Measurements from ENCODE around the gene NPLOC4. TPM values are rescaled to one million over a fixed set of nuclear protein-coding genes. Genes with fewer than 3 reads are reported as not detected.
A peak's percentile ranks its signal among the peaks of the same experiment; 100 is the strongest.

Gene NPLOC4
- total and polyA plus RNA-seq, 2 of the 13 experiments (the other 11 are each of a cell fraction or from before 2014, with no cell fraction given) = 57.0 to 97.0 TPM

- TF ChIP-seq TIGD3 (CRISPR knock-in tag; IDR thresholded peaks at IDR 0.05; ENCODE audit: borderline replicate concordance) (no peak), HIVEP1 (CRISPR knock-in tag; IDR thresholded peaks at IDR 0.05) (peak; percentile 70), THRA (CRISPR knock-in tag; IDR thresholded peaks at IDR 0.05; ENCODE audit: borderline replicate concordance) (peak; percentile 81), ZNF362 (CRISPR knock-in tag; IDR thresholded peaks at IDR 0.05; ENCODE audit: borderline replicate concordance) (no peak), ATAD3A (CRISPR knock-in tag; IDR thresholded peaks at IDR 0.05) (no peak), ZBTB1 (CRISPR knock-in tag; IDR thresholded peaks at IDR 0.05; ENCODE audit: borderline replicate concordance) (no peak), KMT2A (CRISPR knock-in tag; IDR thresholded peaks at IDR 0.05) (peak; percentile 99), MIER3 (CRISPR knock-in tag; IDR thresholded peaks at IDR 0.05; ENCODE audit: borderline replicate concordance) (peak; percentile 98), E2F2 (CRISPR knock-in tag; IDR thresholded peaks at IDR 0.05; ENCODE audit: borderline replicate concordance) (no peak), SALL1 (CRISPR knock-in tag; IDR thresholded peaks at IDR 0.05) (peak; percentile 86), DNMT3B (CRISPR knock-in tag; conservative IDR thresholded peaks at IDR 0.05) (no peak), MYC (CRISPR knock-in tag; IDR thresholded peaks at IDR 0.05; ENCODE audit: borderline replicate concordance) (peak; percentile 88), ZNF253 (CRISPR knock-in tag; IDR thresholded peaks at IDR 0.05; ENCODE audit: borderline replicate concordance) (no peak), ZNF652 (CRISPR knock-in tag; IDR thresholded peaks at IDR 0.05; ENCODE audit: borderline replicate concordance, low read depth) (peak; percentile 35; the same call in 1 of the 2 replicates), ARID4A (CRISPR knock-in tag; IDR thresholded peaks at IDR 0.05; ENCODE audit: borderline replicate concordance) (peak; percentile 87; the same call in 1 of the 2 replicates), KLF11 (CRISPR knock-in tag; IDR thresholded peaks at IDR 0.05) (peak; percentile 41; the same call in 1 of the 2 replicates), STAT5B (CRISPR knock-in tag; IDR thresholded peaks at IDR 0.05) (0 out of 2 replicates have a peak, but pooled peaks have one; percentile 83), ZNF775 (CRISPR knock-in tag; IDR thresholded peaks at IDR 0.05; ENCODE audit: borderline replicate concordance) (no peak), EED (CRISPR knock-in tag; IDR thresholded peaks at IDR 0.05) (no peak), ZNF12 (CRISPR knock-in tag; IDR thresholded peaks at IDR 0.05) (peak; percentile 78)
Measured at GRCh38 chr17:81636505-81637288, at the start of gene NPLOC4, which contains the start of gene TSPAN10 (continued).

Data from HepG2 (cell line).